ENCODE measurements around the gene IER3.
"Not testable (repeated sequence)": the region's sequence is repeated elsewhere in the genome, so short reads cannot be mapped to it uniquely, and the experiment has no call there.

The IER3 gene

DNA sequence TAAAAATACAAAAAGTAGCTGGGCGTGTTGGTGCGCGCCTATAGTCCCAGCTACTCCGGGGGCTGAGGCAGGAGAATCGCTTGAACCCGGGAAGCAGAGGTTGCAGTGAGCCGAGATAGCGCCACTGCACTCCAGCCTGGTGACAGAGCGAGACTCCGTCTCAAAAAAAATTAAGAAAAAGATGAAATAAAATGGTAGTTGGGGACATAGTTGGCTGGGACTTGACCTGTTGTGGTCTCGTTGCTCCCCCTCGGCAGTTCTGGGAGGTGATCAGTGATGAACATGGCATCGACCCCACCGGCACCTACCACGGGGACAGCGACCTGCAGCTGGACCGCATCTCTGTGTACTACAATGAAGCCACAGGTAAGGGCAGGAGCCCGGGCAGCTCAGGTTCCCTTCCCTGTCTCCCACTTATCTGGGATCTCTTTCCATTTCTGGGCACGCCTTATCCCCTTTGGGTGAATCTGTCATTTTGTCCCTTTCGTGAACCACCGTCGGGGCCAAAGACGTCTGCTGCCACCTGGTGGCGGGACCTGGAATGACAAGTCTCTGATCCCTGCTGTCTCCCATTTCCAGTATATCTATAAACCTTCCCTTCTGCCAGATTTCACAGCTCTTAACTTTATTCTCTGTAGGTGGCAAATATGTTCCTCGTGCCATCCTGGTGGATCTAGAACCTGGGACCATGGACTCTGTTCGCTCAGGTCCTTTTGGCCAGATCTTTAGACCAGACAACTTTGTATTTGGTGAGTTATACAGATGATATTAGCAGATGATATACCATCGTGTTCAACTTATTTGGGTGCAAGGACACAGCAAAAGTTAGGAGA is 21.9 kb downstream of the IER3 start:
- DNase-seq: peak; percentile 76 to 84 (median 79)

GRCh38 chr6:30722025-30722279 is 22.4 kb downstream of the IER3 start:
- peak in 1 of 4 experiments; percentile 30 for DNase-seq

DNA sequence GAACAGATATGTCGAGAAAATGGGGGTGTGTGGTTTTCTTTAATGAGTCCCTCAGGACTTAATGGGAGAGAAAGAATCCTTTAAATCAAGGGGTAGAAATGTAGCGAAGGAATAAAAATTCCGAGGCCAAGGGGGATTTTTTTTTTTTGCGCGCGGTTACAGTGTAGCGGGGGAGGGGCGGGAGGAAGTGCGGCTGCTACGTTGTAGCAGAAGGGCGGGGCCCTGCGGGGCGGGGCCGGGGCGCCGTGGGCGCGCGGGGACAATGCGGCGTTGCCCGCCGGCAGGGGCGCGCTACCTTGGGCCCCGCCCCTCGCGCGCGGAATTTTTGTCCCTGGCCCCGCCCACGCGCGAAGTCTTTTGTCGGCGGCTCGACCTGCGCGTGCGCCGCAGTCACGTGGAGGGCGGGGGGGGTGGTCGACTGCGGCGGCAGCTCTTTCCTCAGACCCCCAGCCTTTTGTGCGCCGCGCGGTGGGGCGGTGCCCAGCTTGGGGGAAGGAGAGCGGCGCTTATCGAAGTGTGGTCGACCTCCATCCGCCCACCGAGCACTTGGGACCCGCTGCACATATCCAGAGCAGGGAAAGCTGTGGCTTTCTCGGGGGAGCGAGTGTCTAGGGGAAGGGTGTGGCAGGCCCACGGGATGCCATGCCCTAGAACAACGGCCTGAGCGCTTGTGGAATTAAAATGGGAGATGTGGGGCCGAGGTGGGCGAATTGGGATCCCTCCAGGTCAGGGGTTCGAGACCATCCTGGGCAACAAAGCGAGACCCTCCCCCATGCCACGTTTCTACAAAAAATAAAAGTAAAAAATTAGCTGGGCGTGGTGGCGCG is 22.9 kb downstream of the IER3 start:
- peak; percentile 91 to 97 (median 94) for DNase-seq

GRCh38 chr6:30720738-30721197 is 23.6 kb downstream of the IER3 start:
- peak; percentile 21 to 46 (median 42) for DNase-seq

GRCh38 chr6:30719791-30720737 is 24.3 kb downstream of the IER3 start, which contains the start of gene TUBB:
TUBB (plus strand) TSS chr6:30720352; CDS start chr6:30720507, 155 bp downstream.
- peak; percentile 81 to 92 (median 84) for DNase-seq

GRCh38 chr6:30719356-30719755 is 25.0 kb downstream of the IER3 start:
- no peak for DNase-seq

GRCh38 chr6:30717845-30718720 is 26.3 kb downstream of the IER3 start:
- not testable (repeated sequence) for DNase-seq

DNA sequence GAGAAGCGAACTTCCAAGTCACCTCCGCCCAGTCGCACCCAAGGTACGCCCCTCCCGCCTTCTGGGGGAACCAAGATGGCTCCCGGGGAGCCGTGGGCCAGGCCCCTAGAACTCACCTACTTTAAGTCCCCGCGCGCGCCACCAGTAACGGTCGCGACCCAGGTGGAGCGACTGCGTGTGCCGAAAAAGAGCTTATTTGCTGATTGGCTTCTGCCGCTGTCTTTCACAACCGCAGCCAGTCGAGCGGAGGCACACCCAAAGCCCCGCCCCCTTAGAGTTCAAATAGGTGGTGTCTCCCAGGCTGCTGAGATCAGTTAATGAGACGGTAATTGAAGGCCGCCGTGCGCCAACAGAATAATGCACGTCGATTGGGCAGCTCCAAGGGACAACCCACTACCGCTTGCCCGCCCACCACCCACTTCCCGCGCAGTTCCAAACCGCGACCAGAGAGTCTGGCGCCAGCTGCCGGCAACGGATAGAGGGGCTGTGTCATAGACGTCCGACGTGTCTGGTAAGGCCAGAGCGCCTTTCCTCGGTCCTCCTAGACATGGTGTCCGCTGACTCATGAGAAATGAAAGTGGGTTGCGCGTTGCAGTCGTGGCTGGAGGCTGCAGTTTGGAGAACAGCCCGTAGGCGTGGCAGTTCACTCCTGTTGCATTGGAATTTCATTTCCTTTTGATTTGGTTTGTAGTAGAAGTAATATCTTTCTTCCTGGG is 27.1 kb downstream of the IER3 start, which contains the start of gene MDC1:
Gene MDC1, minus strand, starts transcription at position 153 of the 716 bp plus-strand sequence. CDS start 2,106 bp downstream, outside the sequence.
- peak; percentile 93 to 97 (median 94) for DNase-seq

DNA sequence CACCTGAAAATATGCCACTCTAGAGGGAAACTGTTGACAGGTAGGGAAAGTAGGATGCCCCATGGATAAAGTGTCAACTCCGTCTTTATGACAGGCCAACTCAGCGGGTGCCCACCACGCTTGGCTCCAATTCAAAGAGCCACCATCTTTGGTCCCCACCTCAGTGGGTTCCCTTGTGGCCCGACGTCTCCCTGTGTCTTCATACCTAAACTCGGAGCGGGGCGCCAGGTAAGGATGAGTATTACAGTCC is 27.5 kb downstream of the IER3 start:
- DNase-seq: no peak

DNA sequence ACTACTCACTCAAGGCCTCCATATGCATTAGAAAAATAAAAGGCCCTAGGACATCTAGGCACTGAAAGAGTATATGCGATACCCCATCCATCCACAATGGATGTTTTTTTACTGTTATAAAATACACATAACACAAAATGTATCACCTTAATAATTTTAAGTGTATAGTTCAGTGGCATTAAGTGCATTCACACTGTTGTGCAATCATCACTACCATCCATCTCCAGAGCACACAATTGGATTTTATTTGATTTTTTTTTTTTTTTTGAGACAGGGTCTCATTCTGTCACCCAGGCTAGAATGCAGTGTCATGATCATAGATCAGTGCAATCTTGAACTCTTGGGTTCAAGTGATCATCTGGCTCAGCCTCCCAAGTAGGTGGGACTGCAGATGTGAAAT is 30.1 kb downstream of the IER3 start:
- DNase-seq: no peak

- no peak for DNase-seq
Observed at GRCh38 chr6:30712441-30712945, 31.9 kb downstream of the IER3 start.

- DNase-seq: no peak
Observed at GRCh38 chr6:30711758-30712380, 32.5 kb downstream of the IER3 start.

DNA sequence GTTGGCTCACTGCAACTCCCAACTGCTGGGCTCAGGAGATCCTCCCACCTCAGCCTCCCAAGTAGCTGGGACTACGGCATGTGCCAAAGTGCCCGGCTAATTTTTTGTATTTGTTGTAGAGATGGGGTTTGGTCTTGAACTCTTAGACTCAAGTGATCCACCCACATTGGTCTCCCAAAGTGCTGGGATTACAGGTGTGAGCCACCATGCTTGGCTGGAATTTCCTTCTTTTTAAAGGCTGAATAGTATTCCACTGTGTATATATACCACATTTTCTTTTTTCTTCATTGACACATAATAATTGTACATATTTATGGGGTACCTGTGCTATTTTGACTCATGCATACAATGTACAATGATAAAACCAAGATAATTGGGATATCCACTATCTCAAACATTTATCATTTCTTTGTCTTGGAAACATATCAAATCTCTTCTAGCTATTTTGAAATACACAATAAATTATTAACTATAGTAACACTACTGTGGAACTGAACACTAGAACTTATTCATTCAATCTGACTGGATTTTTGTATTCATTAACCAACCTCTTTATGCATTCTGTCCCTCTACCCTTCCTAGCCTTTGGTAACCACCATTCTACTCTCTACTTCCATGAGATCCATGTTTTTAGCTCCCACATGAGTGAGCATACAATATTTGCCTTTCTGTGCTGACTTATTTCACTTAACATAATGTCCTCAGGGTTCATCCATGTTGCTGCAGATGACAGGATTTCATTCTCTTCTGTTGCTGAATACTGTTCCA is 35.1 kb downstream of the IER3 start:
- no peak for DNase-seq

- DNase-seq: no peak
Observed at GRCh38 chr6:30707281-30707850, 37.0 kb downstream of the IER3 start.

DNA sequence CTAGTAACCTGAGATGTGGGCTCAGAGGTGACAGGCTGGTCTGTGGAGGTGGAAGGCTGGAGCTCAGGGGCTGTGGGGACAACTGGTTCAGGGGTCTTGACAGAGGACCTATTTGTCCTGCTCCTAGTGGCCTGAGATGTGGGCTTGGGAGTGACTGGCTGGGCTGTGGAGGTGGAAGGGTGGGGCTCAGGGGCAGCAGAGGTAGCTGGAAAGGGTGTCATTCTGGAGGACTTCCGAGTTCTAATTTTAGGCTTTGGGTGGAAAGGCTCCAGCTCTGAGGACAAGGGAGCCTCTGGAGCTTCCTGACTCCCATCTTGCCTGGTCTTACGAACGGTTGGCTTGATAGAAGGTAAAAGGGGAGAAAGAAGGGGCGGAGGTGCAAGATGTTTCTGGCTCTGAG is 38.7 kb downstream of the IER3 start:
- DNase-seq: no peak

DNA sequence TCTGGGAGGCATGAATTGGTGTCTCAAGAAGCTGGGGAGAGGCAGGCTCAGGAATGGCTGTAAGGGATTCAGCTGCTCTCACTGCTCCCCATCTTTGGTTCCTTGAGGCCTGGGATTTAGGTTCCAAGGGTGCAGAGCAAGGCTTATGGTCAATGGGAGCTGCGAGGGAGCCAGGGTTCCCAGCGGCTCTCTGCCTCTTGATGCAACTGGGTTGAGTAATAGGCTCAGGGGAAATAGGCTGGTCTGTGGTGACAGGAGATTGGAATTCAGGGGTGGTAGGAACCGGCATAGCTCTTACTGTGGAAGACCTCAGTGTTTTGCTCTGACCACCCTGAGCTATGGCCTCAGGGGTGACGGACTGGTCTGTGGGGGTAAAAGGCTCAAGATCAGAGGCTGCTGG is 40.5 kb downstream of the IER3 start:
- DNase-seq: no peak

DNA sequence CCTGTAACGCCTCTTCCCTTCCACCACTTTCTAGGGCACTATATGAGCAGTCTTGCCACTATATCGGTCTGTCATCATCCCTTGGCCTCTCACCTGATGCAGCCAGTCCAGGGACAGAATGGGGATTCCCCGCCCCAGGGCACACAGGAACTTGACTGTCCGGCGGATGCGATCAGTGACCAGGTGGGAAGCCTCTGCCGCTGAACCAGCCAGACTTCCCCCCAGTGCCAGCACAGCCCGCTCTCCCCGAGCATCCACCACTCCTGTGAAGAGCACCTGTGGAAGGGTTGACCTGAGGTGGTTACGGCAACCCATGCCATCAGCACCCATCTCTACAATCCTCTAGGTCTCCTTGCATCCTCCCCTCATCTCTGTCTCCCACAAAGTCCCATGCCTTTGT is 41.3 kb downstream of the IER3 start:
- DNase-seq: no peak

DNA sequence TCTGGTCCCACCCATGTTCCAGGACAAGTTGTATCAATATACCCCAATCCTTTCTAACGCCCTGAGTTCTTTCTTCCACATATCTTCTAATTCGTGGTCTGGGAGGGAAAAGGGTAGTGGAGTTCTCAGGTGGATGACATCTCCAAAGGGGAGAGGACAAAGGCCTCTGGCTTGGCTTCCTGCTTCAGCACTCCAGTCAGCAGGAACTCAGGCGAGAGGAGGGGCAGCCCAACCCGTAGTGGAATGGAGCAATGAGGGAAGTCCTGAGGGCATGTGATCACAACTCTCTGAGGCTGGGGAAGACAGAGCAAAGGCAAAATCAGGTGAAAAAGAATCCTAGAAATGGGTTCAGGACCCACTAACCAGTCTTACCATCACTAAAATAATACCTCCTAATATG is 44.0 kb downstream of the IER3 start:
- DNase-seq: no peak

DNA sequence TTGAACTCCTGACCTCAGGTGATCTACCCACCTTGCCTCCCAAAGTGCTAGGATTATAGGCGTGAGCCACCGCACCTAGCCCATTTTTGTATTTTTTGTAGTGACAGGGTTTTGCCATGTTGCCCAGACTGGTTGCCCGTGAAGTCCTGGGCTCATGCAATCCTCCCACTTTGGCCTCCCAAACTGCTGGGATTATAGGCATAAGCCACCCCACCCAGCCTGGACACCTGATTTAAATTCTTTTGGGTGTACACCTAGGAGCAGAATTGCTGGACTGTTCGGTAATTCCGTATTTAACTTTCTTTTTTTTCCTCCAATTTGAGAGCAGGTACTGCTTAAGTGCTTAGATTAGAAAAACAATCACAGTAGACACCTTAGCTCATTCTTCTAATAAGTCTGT is 47.9 kb downstream of the IER3 start:
- DNase-seq: no peak
